Embryonic facial prominence (tissue), 1 donor: ENCODE measurements around the gene INO80B.
"Not testable (repeated sequence)": the region's sequence is repeated elsewhere in the genome, so short reads cannot be mapped to it uniquely, and the experiment has no call there.

ENCODE experiments used
- DNase-seq: peaks from one replicate; pipeline ENCODE4 v3.0.0-alpha.2; 2016; ENCODE audit errors: extremely low spot score

Gene INO80B

DNA sequence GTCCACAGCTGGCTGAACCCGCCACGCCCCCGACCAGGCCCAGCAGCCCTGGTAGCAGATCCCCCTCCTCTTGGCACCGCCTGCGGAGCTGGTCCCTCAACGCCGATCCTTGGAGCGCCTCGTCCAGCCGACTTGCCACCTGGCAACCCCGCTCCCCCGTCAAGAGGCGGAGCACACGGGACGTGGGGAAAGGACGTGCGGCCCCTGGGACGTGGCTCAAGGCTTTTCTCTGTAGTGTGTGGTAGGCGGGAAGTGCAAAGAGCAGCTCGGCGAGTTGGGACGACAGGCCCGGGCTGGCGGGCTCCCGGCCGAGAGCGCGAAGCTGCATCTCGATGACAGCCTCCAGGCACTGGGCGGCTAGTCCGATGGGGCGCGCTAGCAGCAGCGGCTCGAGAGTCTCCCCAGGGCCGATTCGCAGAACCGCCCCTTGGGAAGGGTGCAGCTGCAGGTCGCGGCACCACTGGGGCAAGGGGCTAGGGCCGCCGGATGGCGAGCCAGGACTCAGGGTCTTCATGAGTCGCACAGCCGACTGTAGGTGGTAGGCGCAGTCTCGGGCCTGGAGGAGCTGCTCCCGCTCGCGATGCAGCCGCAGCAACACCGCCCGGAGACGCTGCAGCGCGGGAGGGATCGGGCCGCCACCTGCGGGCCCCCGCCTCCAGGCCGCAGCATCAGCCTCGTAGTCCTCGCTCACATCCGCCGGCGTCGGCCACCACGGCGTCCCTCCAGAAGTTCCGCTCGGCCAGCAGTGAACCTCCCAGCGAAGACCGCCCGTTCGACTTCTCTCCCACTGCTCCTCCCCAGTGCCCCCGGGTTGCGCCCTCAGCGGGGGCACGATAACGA, 27.3 kb downstream of the INO80B start:
- DNase-seq = no peak

DNA sequence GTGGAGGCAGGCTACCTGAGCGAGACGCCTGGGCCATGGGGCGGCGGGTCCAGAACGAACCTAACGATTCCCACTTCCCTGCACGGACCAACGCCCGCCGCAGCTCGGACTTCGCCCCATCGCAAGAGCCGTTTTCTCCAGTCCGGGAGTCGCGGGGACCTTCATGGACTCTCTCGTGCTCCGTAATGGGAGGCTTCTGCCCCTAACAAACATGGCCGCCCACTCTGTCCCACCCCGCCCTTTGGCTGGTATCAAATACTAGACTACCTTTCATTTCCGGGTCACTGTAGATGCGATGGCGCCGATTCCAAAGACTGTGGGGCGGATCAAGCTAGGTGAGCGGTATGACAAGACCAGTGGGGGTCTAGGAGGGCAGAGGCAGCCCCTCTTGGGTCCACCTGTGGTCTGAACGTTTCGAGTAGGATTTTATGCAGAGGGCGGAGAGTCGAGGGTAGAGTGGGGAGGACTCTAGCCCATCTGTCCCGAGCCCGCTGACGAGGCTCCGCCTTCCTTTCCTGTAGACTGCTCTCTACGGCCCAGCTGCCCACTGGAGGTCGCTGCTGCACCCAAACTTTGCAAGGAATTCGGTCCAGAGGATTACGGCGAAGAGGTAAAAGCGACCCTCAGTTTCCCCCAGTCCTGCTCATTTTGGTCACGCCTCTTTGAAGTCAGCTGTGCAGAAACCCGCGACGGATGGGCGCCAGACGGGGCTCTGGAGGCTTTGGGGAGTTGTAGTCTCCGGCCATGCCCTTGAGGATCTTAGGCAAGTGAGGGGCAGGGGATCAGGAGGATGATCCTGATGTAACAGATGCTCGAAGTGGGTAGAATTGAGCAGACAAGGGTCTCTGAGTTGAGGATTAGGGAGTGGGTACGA, 28.2 kb downstream of the INO80B start, which contains the start of the genes CCDC142 and TTC31:
Gene CCDC142, minus strand, starts transcription at position 198 of the 874 bp plus-strand sequence. Its CDS starts 161 bp downstream, at position 37.
Gene TTC31, plus strand, starts transcription at position 281 of the 874 bp plus-strand sequence. Its CDS starts 15 bp downstream, at position 296.
- peak; percentile 95 for DNase-seq

DNA sequence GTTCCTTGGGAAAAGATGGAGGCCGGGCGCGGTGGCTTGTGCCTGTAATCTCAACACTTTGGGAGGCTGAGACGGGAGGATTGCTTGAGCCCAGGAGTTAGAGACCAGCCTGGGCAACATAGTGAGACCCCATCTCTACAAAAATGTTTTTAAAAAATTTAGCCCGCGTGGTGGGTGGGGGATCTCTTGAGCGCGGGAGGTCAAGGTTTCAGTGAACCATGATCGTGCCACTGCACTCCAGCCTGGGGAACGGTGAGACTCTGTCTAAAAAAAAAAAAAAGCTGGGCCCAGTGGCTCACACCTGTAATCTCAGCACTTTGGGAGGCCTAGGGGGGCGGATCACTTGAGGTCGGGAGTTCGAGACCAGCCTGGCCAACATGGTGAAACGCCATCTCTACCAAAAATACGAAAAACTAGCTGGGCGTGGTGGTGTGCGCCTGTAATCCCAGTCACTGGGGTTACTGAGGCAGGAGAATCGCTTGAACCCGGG, 28.8 kb downstream of the INO80B start:
- DNase-seq = not testable (repeated sequence)

DNA sequence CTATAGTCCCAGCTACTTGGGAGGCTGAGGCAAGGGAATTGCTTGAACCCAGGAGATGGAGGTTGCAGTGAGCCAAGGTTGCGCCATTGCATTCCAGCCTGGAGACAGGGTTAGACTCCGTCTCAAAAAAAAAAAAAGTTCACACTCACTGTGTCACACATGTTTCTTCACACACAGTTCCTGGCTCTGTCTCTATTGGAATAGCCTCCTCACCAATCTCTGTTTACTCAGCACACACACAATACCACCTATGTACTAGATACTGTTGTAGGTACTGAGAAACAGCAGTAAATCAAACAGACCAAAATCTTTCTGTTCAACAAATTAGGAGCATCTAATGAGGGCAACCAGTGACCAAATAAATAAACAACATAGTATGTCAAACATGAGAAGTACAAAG, 31.3 kb downstream of the INO80B start:
- no peak for DNase-seq

DNA sequence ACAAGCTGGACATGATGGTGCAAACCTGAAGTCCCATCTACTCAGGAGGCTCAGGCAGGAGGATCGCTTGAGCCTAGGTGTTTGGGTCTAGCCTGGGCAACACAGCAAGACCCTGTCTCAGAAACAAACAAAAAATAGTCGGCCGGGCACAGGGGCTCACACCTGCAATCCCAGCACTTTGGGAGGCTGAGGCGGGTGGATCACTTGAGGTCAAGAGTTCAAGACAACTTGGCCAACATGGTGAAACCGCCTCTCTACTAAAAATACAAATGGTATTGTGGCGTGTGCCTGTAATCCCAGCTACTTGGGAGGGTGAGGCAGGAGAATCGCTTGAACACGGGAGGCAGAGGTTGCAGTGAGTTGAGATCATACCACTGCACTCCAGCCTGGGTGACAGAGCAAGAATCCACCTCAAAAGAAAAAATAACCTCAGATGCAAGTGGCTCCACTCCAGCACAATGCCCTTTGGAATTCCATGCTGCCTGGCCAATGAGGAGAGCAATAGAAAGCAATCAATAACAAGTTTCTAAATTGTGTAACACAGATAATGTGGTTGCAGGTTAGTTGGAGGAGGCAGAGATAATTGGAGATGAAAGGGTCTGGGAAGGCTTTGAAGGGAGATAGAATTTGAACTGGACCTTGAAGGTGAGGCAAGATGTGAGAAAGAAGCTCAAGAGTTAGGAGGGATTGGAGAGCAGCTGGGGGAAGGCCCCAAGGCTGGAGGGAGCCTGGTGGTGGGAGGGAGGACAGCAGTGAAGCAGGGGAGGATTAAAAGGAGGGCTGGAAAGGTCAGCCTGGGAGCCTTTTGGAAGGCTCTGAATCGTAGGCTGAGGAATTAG, 34.0 kb downstream of the INO80B start:
- DNase-seq = no peak

DNA sequence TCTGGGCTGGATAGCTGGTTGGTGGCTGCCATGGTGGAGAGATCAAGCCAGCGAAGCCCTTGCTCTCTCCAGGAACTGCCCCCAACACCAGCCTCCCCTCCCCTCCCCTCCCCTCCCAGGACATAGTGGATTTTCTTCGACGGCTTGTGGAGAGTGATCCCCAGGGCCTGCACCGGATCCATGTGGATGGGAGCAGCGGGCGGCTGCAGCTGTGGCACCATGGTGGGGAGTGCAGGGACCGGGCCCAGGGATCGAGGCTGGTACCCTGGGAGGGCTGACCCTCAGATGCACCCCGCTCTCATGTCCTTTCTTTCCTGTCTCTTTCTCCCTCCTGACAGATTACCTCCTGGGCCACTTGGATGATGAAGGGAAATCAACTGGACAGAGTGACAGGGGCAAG, 35.0 kb downstream of the INO80B start:
- no peak for DNase-seq

DNA sequence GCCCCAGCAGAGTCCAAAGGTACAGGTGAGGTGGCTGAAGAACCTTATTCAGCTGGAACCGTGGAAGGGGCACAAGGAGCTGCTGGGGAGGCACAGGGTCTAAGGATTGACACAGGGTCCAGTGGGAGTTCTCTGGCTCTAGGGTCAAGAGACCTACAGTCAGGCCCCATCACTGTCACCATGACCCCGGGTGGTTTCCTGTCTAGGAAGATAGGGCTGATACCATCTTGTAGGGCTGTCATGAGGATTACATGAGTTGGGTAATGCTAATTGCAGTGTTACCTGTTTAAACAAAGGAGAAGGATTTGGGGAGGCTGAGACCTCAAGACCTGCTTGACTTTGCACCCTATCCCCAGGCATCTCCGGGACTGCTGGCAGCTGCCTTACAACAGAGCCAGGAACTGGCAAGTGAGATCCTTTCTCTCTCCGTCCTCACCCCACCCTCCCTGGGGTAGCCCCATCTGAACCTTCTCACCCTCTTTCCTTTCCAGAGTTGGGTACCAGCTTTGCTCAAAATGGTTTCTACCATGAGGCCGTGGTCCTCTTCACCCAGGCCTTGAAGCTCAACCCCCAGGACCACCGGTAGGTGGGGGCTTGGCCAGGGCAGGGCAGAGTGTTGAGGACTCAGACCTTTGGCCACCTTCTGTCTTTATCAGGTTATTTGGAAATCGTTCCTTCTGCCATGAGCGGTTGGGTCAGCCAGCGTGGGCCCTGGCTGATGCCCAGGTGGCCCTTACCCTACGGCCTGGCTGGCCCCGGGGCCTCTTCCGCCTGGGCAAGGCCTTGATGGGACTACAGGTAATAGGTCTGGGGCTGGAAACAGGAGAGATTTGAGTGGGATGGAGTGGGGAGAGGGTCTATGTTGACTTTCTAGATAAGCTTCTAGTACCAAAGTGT, 37.0 kb downstream of the INO80B start:
- DNase-seq = no peak

DNA sequence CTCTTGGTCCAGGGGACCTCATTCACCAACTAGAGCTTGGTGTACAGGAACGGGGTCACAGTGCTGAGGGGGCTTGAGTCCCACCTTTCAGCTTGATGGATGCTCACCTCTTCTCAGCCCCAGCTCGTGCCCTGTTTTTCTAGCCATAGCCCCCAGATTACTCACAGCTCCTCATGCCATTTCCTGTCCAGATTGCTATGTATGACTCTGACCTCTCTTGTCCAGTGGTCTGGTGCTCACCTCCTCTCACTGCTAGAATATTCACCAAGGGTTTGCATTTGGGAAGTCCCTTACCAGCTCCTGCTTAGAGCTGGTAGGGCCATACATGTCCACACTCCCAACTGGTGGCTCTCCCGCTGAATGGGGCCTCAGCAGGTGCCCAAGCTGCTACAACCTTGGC, 38.7 kb downstream of the INO80B start:
- no peak for DNase-seq

DNA sequence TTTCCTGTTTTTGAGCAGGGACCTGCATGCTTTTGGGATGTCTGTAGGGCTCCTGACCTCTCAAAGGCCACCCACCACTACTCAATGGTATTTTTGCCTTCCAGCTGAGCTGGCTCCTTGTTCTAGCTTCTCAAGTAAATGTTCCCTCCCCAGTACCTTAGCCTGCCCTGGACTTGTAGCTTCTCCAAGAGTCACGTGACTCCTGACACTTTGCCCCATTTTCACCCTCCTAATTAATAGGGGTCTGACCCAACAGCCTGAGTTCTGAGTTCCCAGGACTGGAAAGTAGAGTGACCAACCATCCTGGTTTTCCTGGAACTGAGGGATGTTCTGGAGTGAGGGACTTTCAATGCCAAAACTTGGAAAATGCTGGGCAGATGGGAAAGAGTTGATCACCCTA, 40.6 kb downstream of the INO80B start:
- no peak for DNase-seq

DNA sequence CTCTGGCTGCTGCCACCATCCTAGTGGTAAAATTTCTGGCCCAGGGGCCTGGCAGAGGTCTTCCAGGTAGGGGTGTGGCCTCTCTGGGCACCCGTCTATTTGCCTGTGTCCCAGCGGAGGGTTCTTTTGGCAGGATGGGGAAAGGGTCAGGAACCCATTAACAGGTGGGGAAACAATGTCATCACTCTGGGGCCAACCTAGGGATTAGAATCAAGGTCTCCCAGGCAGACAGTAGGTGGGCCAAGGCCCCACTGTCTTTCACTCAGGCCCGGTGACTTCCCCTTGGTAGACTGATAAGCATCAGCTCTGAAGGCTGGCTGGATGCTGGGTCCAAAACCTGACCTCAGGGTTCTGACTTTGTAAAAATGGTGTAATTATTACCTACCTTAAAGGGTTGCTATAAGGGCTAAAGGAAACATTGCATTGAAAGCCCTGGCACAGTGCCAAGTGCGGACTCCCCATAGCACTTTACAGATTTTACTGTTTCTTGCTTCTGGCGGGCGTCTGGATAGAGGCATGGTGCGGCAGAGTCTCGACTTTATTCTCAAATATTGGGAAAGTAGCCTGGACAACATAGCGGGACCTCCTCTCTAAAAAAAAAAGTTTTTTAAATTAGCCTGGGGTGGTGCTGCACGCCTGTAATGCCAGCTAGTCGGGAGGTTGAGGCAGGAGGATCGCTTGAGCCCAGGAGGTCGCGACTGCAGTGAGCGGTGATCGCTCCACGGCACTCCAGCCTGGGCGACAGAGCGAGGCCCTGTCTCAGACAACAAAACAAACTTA, 42.3 kb downstream of the INO80B start:
- DNase-seq = no peak

DNA sequence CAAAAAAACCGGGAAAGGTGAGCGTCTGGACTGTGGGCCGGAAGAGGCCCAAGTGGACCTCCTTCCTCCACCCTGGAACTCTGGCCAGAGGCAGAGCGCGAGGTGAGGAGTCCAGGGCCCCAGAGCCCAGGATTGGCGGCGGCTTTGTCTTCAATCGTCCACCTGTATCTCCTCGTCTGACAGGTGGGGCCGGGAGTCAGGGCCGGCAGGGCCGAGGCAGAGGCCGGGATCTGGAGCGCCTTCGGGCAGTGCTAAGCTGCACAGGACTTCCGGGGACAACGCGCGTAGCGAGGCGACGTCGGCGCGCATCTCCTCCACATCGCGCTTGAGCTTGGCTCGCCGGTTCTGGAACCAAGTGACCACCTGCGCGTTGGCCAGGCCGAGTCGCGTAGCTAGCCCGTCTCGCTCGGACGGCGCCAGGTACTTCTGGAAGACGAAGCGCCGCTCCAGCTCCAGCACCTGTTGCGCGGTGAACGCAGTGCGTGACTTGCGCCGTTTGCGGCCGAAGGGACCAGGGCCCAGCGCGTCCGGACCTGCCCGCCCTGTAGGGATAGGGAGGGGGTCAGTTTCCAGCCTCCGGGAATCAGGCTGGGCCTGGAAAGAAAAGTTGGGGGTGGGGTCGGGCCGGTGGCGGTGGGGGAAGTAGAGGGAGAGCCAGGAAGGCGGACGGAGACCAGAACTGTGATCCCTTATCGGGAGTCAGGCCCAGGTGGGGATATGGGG, 43.1 kb downstream of the INO80B start:
- DNase-seq = no peak

DNA sequence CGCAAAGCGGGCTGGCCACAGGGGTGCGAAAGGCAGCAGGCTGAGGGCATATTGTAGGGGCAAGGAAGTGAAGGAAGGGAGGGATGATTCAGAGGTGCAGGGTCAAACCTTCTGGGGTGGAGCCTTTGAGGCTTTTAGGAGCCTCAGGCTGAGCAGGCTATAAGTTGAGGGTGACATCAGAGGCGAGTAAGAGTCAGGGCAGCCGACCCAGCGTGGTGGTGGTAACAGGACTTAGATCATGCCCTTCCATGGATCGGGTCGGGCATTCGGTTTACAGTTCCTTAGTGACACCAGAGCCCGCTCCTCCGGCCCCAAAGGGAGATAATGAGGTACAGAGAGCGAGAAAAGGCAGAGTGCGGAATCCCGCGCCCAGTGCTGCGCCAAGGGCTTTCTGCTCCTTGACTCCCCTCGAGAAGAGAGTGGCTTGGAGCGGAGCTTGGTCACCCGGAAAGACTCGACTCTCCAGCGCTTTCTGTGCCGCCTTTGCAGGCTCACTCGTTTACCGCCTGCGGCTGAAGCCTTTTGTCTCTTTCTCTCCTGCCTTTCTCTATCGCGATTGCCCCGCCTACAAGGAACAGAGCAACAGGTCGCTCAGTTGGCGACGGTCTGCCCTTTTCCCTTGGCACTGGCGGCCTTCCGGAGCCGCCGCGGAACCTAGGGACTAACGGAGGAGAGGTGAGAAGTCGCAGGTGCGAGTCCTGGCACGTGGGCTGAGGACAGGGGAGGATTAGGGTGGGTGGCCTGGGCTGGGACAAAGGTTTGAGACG, 43.8 kb downstream of the INO80B start:
- no peak for DNase-seq

DNA sequence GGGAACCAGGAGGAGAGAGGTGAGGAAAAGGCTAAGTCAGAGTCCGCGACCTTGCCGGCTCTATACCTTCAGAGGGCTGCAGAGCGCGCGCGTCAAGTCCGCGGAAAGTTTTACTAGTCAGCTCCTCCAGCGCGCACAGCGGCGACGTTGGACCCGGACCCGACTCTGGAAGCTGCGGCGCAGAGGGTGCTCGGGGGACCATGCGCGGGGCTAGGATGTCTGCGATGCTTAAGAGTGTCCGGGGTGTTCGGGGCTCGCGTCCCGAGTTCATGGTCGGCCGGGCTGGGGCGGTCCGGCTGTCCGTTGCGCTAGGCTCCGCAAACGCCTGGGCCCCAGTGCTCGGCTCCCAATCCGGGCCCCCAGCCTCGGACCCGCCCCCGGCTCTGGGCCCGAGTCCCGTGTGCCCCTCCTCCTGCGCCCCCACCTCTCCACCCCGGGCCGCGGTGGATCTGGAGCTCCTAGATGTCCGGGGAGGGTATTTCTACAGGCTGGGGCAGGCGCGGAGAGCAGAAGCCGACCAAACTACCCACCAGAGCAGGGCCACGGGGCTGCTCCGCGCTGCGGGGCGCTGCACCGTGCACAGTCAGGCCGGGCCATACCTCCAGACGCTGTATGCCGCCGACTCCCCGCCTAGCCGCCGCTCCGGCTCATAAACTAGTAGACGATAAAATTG, 44.5 kb downstream of the INO80B start, which contains the start of gene LBX2:
Gene LBX2, minus strand, starts transcription at position 337 of the 673 bp plus-strand sequence. Its CDS starts 66 bp downstream, at position 271.
- DNase-seq = no peak

DNA sequence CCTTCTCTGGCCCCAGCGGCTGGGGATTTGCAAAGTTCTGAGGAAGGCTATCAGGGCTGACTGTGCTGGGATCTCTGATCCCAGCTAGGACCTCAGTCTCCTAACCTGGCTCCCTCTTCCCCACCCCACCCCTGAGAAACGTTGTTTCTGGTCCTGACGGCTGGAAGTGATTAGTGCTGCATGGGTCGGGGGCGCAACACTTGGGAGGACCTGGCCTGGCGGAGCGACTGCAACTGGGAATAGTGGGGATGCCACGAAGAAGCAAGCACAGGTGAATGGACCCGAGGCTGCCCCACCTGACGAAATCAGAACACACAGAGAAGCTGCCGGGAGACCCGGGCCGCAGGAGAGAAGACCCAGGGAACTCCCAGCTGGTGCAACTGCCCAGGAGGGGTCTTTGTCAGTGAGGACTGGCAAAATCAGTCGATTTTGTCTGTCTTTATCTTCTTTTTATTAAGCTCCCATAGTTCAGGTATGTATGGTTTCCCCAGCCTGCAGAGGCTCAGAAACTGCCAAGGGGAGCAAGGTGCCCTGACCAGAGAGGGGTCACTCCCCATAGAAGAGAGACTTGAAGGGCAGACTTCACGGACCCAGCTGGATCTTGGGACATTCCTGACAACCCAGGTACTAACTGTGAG, 45.2 kb downstream of the INO80B start:
- DNase-seq = no peak

DNA sequence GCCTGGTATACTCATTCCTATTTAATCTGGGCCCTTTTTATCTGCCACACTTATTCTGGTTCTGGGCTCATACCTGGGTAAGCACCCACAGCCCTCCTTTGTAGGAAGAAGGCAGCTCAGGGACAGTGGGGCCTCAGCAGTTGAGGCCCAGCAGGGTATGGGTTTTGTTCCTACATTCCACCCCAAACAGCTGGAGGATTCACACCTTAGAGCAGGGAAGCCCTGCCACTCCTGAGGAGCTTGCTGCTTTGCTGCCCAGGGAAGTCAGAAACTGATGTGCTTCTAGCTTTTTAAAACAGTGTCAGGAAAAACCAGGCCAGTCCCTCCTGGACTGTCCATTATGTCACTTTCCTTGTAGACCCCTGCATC, 45.7 kb downstream of the INO80B start:
- no peak for DNase-seq

DNA sequence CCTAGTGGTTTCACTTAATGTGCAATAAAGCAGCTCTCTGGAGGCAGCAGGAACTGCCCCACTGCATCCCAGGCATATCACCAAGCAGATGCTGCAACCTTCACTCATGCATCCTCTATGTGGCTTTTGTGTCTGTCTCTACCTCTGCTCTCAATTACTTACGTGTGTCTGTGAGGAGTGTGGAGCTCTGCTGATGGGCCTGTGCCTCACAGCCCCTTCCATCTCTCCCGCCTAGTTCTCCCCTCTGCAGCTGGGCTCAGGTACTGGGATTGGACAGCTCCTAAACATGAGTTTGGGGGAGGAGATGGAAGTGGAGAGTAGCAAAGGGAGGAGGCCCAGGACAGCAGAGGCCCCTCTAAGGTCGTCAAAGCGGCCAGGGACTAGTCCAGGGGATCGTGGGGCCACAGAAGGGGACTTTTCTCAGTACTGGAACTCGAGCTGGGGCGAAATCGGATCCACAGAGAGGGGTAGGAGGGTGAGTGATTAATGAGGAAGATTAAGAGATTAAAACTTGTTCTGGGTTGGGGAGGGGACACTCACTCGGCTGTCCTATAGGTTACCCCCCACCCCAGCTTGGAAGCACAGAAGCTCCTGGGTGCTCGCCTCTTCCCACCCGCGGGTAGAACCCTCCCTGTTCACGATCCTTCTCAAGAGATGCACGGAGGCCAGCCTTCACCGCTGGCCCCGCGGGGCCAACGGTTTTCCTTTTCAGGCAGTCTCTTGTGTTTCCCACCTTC, 46.6 kb downstream of the INO80B start:
- DNase-seq = no peak
